K562 (cell line): ENCODE results near the gene DDRGK1.

Experiments
- CEBPB ChIP-seq: fragments of 450-650 bp; IDR thresholded peaks from 2 replicates; pipeline ENCODE4 v1.6.1; 2016; ENCODE audit warnings: missing genetic modification characterization, missing compliant biosample characterization
- EP300 ChIP-seq: IDR thresholded peaks from 2 replicates; pipeline ENCODE4 v1.6.1; 2012; ENCODE audit warnings: low read length, improper control_type of control experiment
- FOS ChIP-seq: IDR thresholded peaks from 3 replicates; pipeline ENCODE4 v1.6.1; 2011; ENCODE audit not compliant: insufficient read length; ENCODE audit errors: extremely low read depth
- JUNB ChIP-seq: fragments of 450-650 bp; formaldehyde crosslinking; conservative IDR thresholded peaks from 2 replicates; pipeline ENCODE4 v1.4.0; 2020; ENCODE audit warnings: mild to moderate bottlenecking
- LEF1 ChIP-seq: fragments of 450-650 bp; IDR thresholded peaks from 2 replicates; pipeline ENCODE4 v1.6.1; 2016; ENCODE audit warnings: mild to moderate bottlenecking
- POLR2A ChIP-seq: fragments of 450-650 bp; conservative IDR thresholded peaks from 2 replicates; pipeline ENCODE4 v1.6.1; 2016
- ZC3H4 ChIP-seq: sonication (generic); formaldehyde crosslinking; IDR thresholded peaks from 2 replicates; pipeline ENCODE4 v1.9.0; 2021; ENCODE audit warnings: missing genetic modification reagents, borderline replicate concordance
- ZNF311 ChIP-seq: fragments of 250-450 bp; sonication (Bioruptor Pico); IDR thresholded peaks from 2 replicates; pipeline ENCODE4 v1.4.0; 2020; ENCODE audit warnings: mild to moderate bottlenecking, moderate library complexity
- TF ChIP-seq, protein P1 (sequence below), 3 experiments: IDR thresholded peaks in 2 of 3; conservative IDR thresholded peaks in 1 of 3; 2 replicates each; pipeline ENCODE4 v1.5.1; 2011 to 2012; ENCODE audit warnings: low read length in 3 of 3, mild to moderate bottlenecking in 3 of 3, control low read depth in 2 of 3, improper control_type of control experiment in 1 of 3, inconsistent platforms in 1 of 3, low read depth in 1 of 3, mixed read lengths in 1 of 3, moderate library complexity in 1 of 3; ENCODE audit not compliant: insufficient read depth in 2 of 3
- TF ChIP-seq, protein P2 (sequence below): sonication (generic); formaldehyde crosslinking; IDR thresholded peaks from 2 replicates; pipeline ENCODE4 v1.8.1; 2023; ENCODE audit warnings: mild to moderate bottlenecking, missing genetic modification reagents, moderate library complexity
- TF ChIP-seq, protein P3 (sequence below): fragments of 250-450 bp; sonication (Bioruptor Pico); IDR thresholded peaks from 2 replicates; pipeline ENCODE4 v1.8.0; 2021; ENCODE audit warnings: moderate library complexity, mild to moderate bottlenecking, inconsistent platforms

DNA sequence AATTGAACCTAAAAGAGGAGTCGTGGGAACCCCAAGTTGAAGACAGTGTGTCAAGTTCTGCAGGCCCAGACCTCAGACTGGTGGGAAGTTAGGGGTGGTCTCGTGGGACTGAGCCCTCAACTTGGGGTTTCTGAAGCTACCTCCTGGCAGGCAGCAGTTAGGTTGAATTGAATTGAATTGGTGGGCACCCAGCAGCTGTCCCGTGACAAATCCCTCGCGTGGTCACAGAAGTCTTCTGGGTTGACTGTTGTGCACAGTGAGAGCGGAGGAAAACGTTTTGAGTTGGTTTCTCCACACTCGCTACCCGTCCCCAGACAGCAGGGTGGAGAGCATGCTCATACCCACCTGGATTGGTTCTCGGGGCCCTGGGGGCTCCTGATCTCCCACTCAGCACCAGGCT lies 21.6 kb upstream of the DDRGK1 start:
- TF ChIP-seq, protein P1, sequence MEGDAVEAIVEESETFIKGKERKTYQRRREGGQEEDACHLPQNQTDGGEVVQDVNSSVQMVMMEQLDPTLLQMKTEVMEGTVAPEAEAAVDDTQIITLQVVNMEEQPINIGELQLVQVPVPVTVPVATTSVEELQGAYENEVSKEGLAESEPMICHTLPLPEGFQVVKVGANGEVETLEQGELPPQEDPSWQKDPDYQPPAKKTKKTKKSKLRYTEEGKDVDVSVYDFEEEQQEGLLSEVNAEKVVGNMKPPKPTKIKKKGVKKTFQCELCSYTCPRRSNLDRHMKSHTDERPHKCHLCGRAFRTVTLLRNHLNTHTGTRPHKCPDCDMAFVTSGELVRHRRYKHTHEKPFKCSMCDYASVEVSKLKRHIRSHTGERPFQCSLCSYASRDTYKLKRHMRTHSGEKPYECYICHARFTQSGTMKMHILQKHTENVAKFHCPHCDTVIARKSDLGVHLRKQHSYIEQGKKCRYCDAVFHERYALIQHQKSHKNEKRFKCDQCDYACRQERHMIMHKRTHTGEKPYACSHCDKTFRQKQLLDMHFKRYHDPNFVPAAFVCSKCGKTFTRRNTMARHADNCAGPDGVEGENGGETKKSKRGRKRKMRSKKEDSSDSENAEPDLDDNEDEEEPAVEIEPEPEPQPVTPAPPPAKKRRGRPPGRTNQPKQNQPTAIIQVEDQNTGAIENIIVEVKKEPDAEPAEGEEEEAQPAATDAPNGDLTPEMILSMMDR (IDR thresholded peaks at IDR 0.05 in 2 of 3, conservative IDR thresholded peaks at IDR 0.05 in 1 of 3; ENCODE audit: insufficient read depth in 2 of 3, low read depth in 1 of 3, low read length in 3 of 3) = no peak
- TF ChIP-seq ZNF311 = no peak
- TF ChIP-seq FOS = no peak
- TF ChIP-seq ZC3H4 = no peak
- TF ChIP-seq, protein P2, sequence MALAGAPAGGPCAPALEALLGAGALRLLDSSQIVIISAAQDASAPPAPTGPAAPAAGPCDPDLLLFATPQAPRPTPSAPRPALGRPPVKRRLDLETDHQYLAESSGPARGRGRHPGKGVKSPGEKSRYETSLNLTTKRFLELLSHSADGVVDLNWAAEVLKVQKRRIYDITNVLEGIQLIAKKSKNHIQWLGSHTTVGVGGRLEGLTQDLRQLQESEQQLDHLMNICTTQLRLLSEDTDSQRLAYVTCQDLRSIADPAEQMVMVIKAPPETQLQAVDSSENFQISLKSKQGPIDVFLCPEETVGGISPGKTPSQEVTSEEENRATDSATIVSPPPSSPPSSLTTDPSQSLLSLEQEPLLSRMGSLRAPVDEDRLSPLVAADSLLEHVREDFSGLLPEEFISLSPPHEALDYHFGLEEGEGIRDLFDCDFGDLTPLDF (CRISPR knock-in tag) = no peak
- TF ChIP-seq POLR2A = no peak
- TF ChIP-seq, protein P3, sequence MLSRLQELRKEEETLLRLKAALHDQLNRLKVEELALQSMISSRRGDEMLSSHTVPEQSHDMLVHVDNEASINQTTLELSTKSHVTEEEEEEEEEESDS (CRISPR knock-in tag) = no peak
- TF ChIP-seq EP300 = no peak
- TF ChIP-seq JUNB (CRISPR knock-in tag) = no peak
- no peak for TF ChIP-seq LEF1
- no peak for TF ChIP-seq CEBPB (tag)
